ENCODE results near the gene SLC25A17.

- TF ChIP-seq POLR2A (IDR thresholded peaks at IDR 0.05) (no peak), CTCF (IDR thresholded peaks at IDR 0.05) (no peak)
These were observed 34.8 kb upstream of the SLC25A17 start for GRCh38 chr22:40853961-40854360.

Measured in body of pancreas (tissue), 4 donors.